ENCODE measurements around the gene EMP3.

DNA sequence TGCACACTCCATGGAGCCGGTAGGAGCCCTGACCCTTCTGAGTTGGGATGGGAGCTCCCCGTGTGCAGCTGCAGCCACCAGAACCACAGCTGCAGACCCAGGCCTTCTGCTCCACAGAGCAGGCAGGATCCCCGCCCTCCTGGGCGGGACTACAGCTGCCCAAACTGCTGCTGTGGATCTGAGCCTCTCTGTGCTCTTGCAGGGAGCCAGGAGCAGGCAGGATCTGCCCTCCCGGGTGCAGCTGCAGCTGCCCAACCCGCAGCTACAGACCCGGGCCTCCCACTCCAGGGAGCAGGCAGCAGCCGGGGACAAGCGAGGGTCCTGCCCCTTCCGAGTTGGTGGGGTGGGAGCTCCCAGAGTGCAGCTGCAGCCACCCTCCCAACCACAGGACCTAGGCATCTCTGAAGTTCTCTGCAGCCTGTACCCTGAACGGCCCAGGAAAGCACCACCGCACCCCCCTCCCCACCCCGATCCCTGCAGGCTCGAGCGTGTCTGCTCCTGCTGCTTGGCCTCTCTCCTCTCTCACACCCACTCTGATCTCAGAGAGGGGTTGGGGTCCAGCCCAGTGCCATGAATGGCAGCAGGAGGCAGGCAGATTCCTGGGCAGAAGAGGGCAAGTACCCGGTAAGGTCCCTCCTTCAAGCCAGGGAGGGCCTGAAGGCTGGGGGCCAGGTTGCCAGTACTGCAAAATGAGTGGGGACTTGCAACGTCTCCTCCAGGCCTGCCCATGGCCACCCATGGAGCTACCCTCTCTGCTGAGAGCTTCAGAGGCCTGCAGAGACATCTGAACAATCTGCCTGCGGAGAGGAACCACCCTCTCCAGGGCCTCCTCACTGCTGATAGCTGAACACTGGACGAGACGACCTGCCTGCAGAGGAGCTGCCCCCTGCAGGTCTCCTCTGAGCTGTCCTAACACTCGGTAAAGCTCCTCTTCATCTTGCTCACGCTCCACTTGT, 16.4 kb upstream of the EMP3 start:
- TF ChIP-seq POLR2A (IDR thresholded peaks at IDR 0.05; ENCODE audit: borderline replicate concordance, extremely low read depth, insufficient read depth, insufficient read length) (no peak), EZH2phosphoT487 (IDR thresholded peaks at IDR 0.05; ENCODE audit: borderline replicate concordance) (no peak), SRF (IDR thresholded peaks at IDR 0.05; ENCODE audit: low read depth) (no peak), POLR2AphosphoS5 (IDR thresholded peaks at IDR 0.05; ENCODE audit: low read depth, low read length) (no peak), YY1 (IDR thresholded peaks at IDR 0.05; ENCODE audit: extremely low read depth, insufficient replicate concordance, low read depth, low read length) (no peak), EZH2 (IDR thresholded peaks at IDR 0.05) (no peak), JUND (IDR thresholded peaks at IDR 0.05) (no peak), CEBPB (IDR thresholded peaks at IDR 0.05; ENCODE audit: low read depth) (no peak), SP1 (IDR thresholded peaks at IDR 0.05; ENCODE audit: low read depth) (no peak)
- TF ChIP-seq, protein P1, sequence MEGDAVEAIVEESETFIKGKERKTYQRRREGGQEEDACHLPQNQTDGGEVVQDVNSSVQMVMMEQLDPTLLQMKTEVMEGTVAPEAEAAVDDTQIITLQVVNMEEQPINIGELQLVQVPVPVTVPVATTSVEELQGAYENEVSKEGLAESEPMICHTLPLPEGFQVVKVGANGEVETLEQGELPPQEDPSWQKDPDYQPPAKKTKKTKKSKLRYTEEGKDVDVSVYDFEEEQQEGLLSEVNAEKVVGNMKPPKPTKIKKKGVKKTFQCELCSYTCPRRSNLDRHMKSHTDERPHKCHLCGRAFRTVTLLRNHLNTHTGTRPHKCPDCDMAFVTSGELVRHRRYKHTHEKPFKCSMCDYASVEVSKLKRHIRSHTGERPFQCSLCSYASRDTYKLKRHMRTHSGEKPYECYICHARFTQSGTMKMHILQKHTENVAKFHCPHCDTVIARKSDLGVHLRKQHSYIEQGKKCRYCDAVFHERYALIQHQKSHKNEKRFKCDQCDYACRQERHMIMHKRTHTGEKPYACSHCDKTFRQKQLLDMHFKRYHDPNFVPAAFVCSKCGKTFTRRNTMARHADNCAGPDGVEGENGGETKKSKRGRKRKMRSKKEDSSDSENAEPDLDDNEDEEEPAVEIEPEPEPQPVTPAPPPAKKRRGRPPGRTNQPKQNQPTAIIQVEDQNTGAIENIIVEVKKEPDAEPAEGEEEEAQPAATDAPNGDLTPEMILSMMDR (IDR thresholded peaks at IDR 0.05 in 2 of 3, conservative IDR thresholded peaks at IDR 0.05 in 1 of 3; ENCODE audit: borderline replicate concordance in 1 of 3, insufficient read depth in 1 of 3, low read depth in 2 of 3, low read length in 2 of 3): peak in 2 of 3 experiments; percentile 22 to 28; a peak in 1 of 6 replicates
- TF ChIP-seq, protein P2, sequence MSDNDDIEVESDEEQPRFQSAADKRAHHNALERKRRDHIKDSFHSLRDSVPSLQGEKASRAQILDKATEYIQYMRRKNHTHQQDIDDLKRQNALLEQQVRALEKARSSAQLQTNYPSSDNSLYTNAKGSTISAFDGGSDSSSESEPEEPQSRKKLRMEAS (IDR thresholded peaks at IDR 0.05): no peak
- TF ChIP-seq, protein P3, sequence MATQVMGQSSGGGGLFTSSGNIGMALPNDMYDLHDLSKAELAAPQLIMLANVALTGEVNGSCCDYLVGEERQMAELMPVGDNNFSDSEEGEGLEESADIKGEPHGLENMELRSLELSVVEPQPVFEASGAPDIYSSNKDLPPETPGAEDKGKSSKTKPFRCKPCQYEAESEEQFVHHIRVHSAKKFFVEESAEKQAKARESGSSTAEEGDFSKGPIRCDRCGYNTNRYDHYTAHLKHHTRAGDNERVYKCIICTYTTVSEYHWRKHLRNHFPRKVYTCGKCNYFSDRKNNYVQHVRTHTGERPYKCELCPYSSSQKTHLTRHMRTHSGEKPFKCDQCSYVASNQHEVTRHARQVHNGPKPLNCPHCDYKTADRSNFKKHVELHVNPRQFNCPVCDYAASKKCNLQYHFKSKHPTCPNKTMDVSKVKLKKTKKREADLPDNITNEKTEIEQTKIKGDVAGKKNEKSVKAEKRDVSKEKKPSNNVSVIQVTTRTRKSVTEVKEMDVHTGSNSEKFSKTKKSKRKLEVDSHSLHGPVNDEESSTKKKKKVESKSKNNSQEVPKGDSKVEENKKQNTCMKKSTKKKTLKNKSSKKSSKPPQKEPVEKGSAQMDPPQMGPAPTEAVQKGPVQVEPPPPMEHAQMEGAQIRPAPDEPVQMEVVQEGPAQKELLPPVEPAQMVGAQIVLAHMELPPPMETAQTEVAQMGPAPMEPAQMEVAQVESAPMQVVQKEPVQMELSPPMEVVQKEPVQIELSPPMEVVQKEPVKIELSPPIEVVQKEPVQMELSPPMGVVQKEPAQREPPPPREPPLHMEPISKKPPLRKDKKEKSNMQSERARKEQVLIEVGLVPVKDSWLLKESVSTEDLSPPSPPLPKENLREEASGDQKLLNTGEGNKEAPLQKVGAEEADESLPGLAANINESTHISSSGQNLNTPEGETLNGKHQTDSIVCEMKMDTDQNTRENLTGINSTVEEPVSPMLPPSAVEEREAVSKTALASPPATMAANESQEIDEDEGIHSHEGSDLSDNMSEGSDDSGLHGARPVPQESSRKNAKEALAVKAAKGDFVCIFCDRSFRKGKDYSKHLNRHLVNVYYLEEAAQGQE (IDR thresholded peaks at IDR 0.05; ENCODE audit: low read depth): no peak
- TF ChIP-seq, protein P4, sequence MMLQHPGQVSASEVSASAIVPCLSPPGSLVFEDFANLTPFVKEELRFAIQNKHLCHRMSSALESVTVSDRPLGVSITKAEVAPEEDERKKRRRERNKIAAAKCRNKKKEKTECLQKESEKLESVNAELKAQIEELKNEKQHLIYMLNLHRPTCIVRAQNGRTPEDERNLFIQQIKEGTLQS (IDR thresholded peaks at IDR 0.05): no peak

Data from HCT116 (cell line).